ENCODE data around the gene ERCC1. TPM values are rescaled to one million over a fixed set of nuclear protein-coding genes. Genes with fewer than 3 reads are reported as not detected.

ERCC1 gene
- total and polyA plus RNA-seq, 2 of the 13 experiments (the other 11 are each of a cell fraction or from before 2014, with no cell fraction given), result 40.0 to 66.4 TPM

GRCh38 chr19:45409557-45409920 lies 14.2 kb downstream of the ERCC1 start:
- Histone ChIP-seq H3K27me3 (ENCODE audit: control insufficient read depth in 1 of 2, insufficient read depth in 2 of 2, low read length in 2 of 2) (no peaks in the 10 kb centered on the region; a peak in 1 of 5 replicates), H3K4me1 (ENCODE audit: insufficient read depth, low read length) (peaks cover 11% of the 10 kb centered on the region), H3K36me3 (replicated peaks in 1 of 2; ENCODE audit: control insufficient read depth in 1 of 2, insufficient read depth in 2 of 2, low read length in 2 of 2) (peaks cover 10 to 13% of the 10 kb centered on the region in 2 experiments; a peak in 4 of 5 replicates), H2AFZ (ENCODE audit: low read length) (no peak overlapping the region), H3K27ac (ENCODE audit: extremely low read length, insufficient read depth, low read length) (no peak overlapping the region), H3K4me2 (ENCODE audit: low read depth, low read length) (no peak overlapping the region), H3K4me3 (replicated peaks in 1 of 3; ENCODE audit: insufficient read depth in 1 of 3, low read depth in 2 of 3, low read length in 3 of 3) (no peak overlapping the region), H3K9me3 (ENCODE audit: low read length) (no peaks in the 10 kb centered on the region), H3K9ac (ENCODE audit: insufficient read depth, low read depth, low read length) (no peak overlapping the region), H4K20me1 (ENCODE audit: insufficient read depth, low read length) (no peaks in the 10 kb centered on the region), H3K79me2 (ENCODE audit: insufficient read depth, low read length) (peaks cover 13% of the 10 kb centered on the region)
- DNase-seq (ENCODE audit: low spot score) (no peak), ATAC-seq (no peak), FAIRE-seq (no peak)
- in situ Hi-C loops (cut with HindIII; ENCODE audit: extremely low pct_ligation_motif_present, low pct_unique_long_range_greater_than_20kb) (no loop called here), intact Hi-C loops (cut with micrococcal nuclease; ENCODE audit: unreplicated experiment) (no loop called here)
- WGBS (ENCODE audit: low lambda C conversion rate), result 97% methylated on average over 4 of the region's 4 CpGs
- TF ChIP-seq RBFOX2 (IDR thresholded peaks at IDR 0.05; ENCODE audit: low read depth, low read length) (0 out of 2 replicates have a peak, but pooled peaks have one; percentile 30), AGO2 (optimal IDR thresholded peaks at IDR 0.05; ENCODE audit: low read depth, low read length) (peak; percentile 2), ZC3H13 (CRISPR knock-in tag; IDR thresholded peaks at IDR 0.05) (no peak), PAXIP1 (CRISPR knock-in tag; conservative IDR thresholded peaks at IDR 0.05) (no peak), ZFP36 (IDR thresholded peaks at IDR 0.05; ENCODE audit: borderline replicate concordance, low read depth, low read length, partially characterized antibody) (no peak), PCBP2 (optimal IDR thresholded peaks at IDR 0.05; ENCODE audit: low read depth, low read length, poor library complexity, severe bottlenecking) (no peak)
- ChIA-PET POLR2A (no interaction called here), CTCF (ENCODE audit: low intra/inter-chr PET ratio, low total read pairs) (no interaction called here)
- BruUV-seq (replicated peaks), result no TSS peak
